Hematopoietic multipotent progenitor cell treated with erythropoietin and hydrocortisone succinate and interleukin-3 and kit ligand, for 8 days (in vitro differentiated cells): ENCODE results near the gene EXOC5.
"Not testable (repeated sequence)": the region's sequence is repeated elsewhere in the genome, so short reads cannot be mapped to it uniquely, and the experiment has no call there.

Source experiments
- DNase-seq: peaks from one replicate; pipeline ENCODE4 v3.0.0-alpha.2; 2015

EXOC5 gene

GRCh38 chr14:57268161-57269069 is at the start of gene EXOC5, which contains the start of gene AP5M1:
EXOC5 (minus strand) TSS chr14:57268905; CDS start chr14:57268648, 257 bp downstream.
AP5M1 (plus strand) TSS chr14:57268971; CDS start chr14:57269315, 344 bp downstream.
- DNase-seq: peak; percentile 95

- DNase-seq: peak; percentile 82
These were observed 48.6 kb upstream of the EXOC5 start for GRCh38 chr14:57317248-57317833.

GRCh38 chr14:57314396-57315089 is 45.8 kb upstream of the EXOC5 start:
- DNase-seq: no peak

- no peak for DNase-seq
These were observed 34.2 kb upstream of the EXOC5 start for GRCh38 chr14:57302883-57303282.

- DNase-seq: no peak
These were observed 30.8 kb upstream of the EXOC5 start for GRCh38 chr14:57299511-57299910.

- DNase-seq: no peak
These were observed 29.1 kb upstream of the EXOC5 start for GRCh38 chr14:57297852-57298251.

GRCh38 chr14:57295239-57295638 is 26.5 kb upstream of the EXOC5 start:
- DNase-seq: no peak

GRCh38 chr14:57293866-57294837 is 25.4 kb upstream of the EXOC5 start:
- DNase-seq: peak; percentile 34

GRCh38 chr14:57291692-57292647 is 23.3 kb upstream of the EXOC5 start:
- no peak for DNase-seq

GRCh38 chr14:57290751-57291150 is 22.0 kb upstream of the EXOC5 start:
- no peak for DNase-seq

- DNase-seq: peak; percentile 81
These were observed 19.0 kb upstream of the EXOC5 start for GRCh38 chr14:57287745-57288144.

- no peak for DNase-seq
These were observed 8.4 kb upstream of the EXOC5 start for GRCh38 chr14:57277062-57277461.

- DNase-seq: no peak
These were observed 6.4 kb upstream of the EXOC5 start for GRCh38 chr14:57275023-57275664.

GRCh38 chr14:57274551-57274950 is 5.8 kb upstream of the EXOC5 start:
- DNase-seq: no peak

- no peak for DNase-seq
These were observed 4.5 kb upstream of the EXOC5 start for GRCh38 chr14:57273236-57273635.

- DNase-seq: no peak
These were observed 2.6 kb downstream of the EXOC5 start for GRCh38 chr14:57266065-57266464.

GRCh38 chr14:57262117-57262516 is 6.6 kb downstream of the EXOC5 start:
- DNase-seq: no peak

GRCh38 chr14:57261604-57262003 is 7.1 kb downstream of the EXOC5 start:
- DNase-seq: no peak

GRCh38 chr14:57259672-57260071 is 9.0 kb downstream of the EXOC5 start:
- DNase-seq: no peak

- DNase-seq: not testable (repeated sequence)
These were observed 10.5 kb downstream of the EXOC5 start for GRCh38 chr14:57258221-57258620.

GRCh38 chr14:57254884-57255283 is 13.8 kb downstream of the EXOC5 start:
- no peak for DNase-seq
